Lower leg skin (tissue), 3 donors: ENCODE results near the gene SNAPIN.

ENCODE experiments used
- POLR2A ChIP-seq, 2 donors: fragments of 450-650 bp; IDR thresholded peaks; one replicate each; pipeline ENCODE4 v1.6.1; 2016 to 2017; ENCODE audit warnings: antibody characterized with exemption in 2 of 2, mild to moderate bottlenecking in 1 of 2, moderate library complexity in 1 of 2
- TF ChIP-seq, protein P1 (sequence below), 3 donors: fragments of 450-650 bp; IDR thresholded peaks; one replicate each; pipeline ENCODE4 v1.5.1; 2016; ENCODE audit warnings: antibody characterized with exemption in 3 of 3, mild to moderate bottlenecking in 3 of 3, moderate library complexity in 2 of 3

DNA sequence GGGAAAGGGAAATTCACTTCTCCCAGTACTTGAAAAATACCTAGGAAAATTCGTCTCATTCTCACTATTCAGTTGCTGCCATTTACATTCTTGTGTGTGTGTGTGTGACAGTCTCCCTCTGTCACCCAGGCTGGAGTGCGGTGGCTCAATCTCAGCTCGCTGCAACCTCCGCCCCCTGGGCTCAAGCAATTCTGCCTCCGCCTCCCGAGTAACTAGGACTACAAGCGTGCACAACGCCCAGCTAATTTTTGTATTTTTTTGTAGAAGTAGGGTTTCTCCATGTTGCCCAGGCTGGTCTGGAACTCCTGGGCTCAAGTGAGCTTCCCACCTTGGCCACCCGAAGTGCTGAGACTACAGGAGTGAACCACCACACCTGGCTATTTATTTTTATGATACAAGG, 1.2 kb downstream of the SNAPIN start:
- TF ChIP-seq, protein P1, sequence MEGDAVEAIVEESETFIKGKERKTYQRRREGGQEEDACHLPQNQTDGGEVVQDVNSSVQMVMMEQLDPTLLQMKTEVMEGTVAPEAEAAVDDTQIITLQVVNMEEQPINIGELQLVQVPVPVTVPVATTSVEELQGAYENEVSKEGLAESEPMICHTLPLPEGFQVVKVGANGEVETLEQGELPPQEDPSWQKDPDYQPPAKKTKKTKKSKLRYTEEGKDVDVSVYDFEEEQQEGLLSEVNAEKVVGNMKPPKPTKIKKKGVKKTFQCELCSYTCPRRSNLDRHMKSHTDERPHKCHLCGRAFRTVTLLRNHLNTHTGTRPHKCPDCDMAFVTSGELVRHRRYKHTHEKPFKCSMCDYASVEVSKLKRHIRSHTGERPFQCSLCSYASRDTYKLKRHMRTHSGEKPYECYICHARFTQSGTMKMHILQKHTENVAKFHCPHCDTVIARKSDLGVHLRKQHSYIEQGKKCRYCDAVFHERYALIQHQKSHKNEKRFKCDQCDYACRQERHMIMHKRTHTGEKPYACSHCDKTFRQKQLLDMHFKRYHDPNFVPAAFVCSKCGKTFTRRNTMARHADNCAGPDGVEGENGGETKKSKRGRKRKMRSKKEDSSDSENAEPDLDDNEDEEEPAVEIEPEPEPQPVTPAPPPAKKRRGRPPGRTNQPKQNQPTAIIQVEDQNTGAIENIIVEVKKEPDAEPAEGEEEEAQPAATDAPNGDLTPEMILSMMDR (IDR thresholded peaks at IDR 0.05) = no peak
- TF ChIP-seq POLR2A (IDR thresholded peaks at IDR 0.05) = no peak
